ENCODE data around the gene BCL7B.

BCL7B gene

GRCh38 chr7:73519867-73520672 is 37.4 kb downstream of the BCL7B start:
- H3K4me3 ChIP-seq (ENCODE audit: low read depth, low read length) = no peak overlapping the region
- peak overlapping the region; percentile 98 for H3K4ac ChIP-seq (ENCODE audit: low read depth, low read length)
- peak overlapping the region; percentile 55 for H3K4me2 ChIP-seq (ENCODE audit: low read length)
- no peak overlapping the region for H2BK5ac ChIP-seq (ENCODE audit: low read depth, low read length, poor library complexity)
- H3K9ac ChIP-seq (ENCODE audit: low read length) = peak overlapping the region; percentile 14
- no peak overlapping the region for H4K8ac ChIP-seq (ENCODE audit: low read depth, low read length)
- H3K79me2 ChIP-seq (ENCODE audit: control insufficient read depth, insufficient read depth, low read length, poor library complexity) = peaks cover 25% of the 10 kb centered on the region
- no peak overlapping the region for H4K91ac ChIP-seq (ENCODE audit: low read depth, low read length)
- no peak overlapping the region for H3K27ac ChIP-seq (ENCODE audit: low read depth, low read length)
- H3K14ac ChIP-seq (ENCODE audit: low read length) = no peak overlapping the region
- H2BK120ac ChIP-seq (ENCODE audit: insufficient read depth, low read length, poor library complexity) = no peak overlapping the region
- peaks cover 18 to 20% of the 10 kb centered on the region in 2 experiments for H3K36me3 ChIP-seq (ENCODE audit: control insufficient read depth in 1 of 2, insufficient read depth in 2 of 2, low read length in 2 of 2)
- WGBS (ENCODE audit: extremely low coverage, insufficient coverage, insufficient read length) = no CpG with 5 or more reads among the region's 18 CpGs
- H3K27me3 ChIP-seq (ENCODE audit: insufficient read depth, low read length) = no peaks in the 10 kb centered on the region
- H2AFZ ChIP-seq (ENCODE audit: insufficient read depth, low read length, poor library complexity) = no peak overlapping the region
- H2BK12ac ChIP-seq (ENCODE audit: low read length) = no peak overlapping the region
- H3K9me3 ChIP-seq (ENCODE audit: insufficient read depth, low read depth, low read length) = no peaks in the 10 kb centered on the region
- H3K4me1 ChIP-seq (ENCODE audit: control insufficient read depth in 1 of 2, insufficient read depth in 2 of 2, low read length in 2 of 2) = peaks cover 2 to 3% of the 10 kb centered on the region in 2 experiments
- H3K79me1 ChIP-seq (ENCODE audit: low read length) = peaks cover 12% of the 10 kb centered on the region
- no peak overlapping the region for H3K18ac ChIP-seq (ENCODE audit: low read length)
- no peak for DNase-seq
- H2AK5ac ChIP-seq (ENCODE audit: low read length) = no peak overlapping the region
- no peak overlapping the region for H3K23ac ChIP-seq (ENCODE audit: low read length)
- no peak overlapping the region for H4K12ac ChIP-seq (ENCODE audit: low read depth, low read length)

- no peak overlapping the region for H3K4me2 ChIP-seq (ENCODE audit: low read length)
- DNase-seq = no peak
- H3K79me2 ChIP-seq (ENCODE audit: control insufficient read depth, insufficient read depth, low read length, poor library complexity) = peaks cover 28% of the 10 kb centered on the region
- peak overlapping the region; percentile 66 for H3K23ac ChIP-seq (ENCODE audit: low read length)
- no peak overlapping the region for H2AFZ ChIP-seq (ENCODE audit: insufficient read depth, low read length, poor library complexity)
- no peak overlapping the region for H4K8ac ChIP-seq (ENCODE audit: low read depth, low read length)
- H4K12ac ChIP-seq (ENCODE audit: low read depth, low read length) = no peak overlapping the region
- no peak overlapping the region for H4K91ac ChIP-seq (ENCODE audit: low read depth, low read length)
- no peak overlapping the region for H3K27ac ChIP-seq (ENCODE audit: low read depth, low read length)
- H3K36me3 ChIP-seq (ENCODE audit: control insufficient read depth in 1 of 2, insufficient read depth in 2 of 2, low read length in 2 of 2) = peaks cover 27 to 28% of the 10 kb centered on the region in 2 experiments
- no peak overlapping the region for H2BK5ac ChIP-seq (ENCODE audit: low read depth, low read length, poor library complexity)
- no peaks in the 10 kb centered on the region for H3K27me3 ChIP-seq (ENCODE audit: insufficient read depth, low read length)
- no CpG with 5 or more reads among the region's 5 CpGs for WGBS (ENCODE audit: extremely low coverage, insufficient coverage, insufficient read length)
- H3K9me3 ChIP-seq (ENCODE audit: insufficient read depth, low read depth, low read length) = no peaks in the 10 kb centered on the region
- H3K79me1 ChIP-seq (ENCODE audit: low read length) = peaks cover 12% of the 10 kb centered on the region
- H3K18ac ChIP-seq (ENCODE audit: low read length) = no peak overlapping the region
- peaks cover 2 to 3% of the 10 kb centered on the region in 2 experiments for H3K4me1 ChIP-seq (ENCODE audit: control insufficient read depth in 1 of 2, insufficient read depth in 2 of 2, low read length in 2 of 2)
- H3K4me3 ChIP-seq (ENCODE audit: low read depth, low read length) = no peak overlapping the region
- no peak overlapping the region for H2BK120ac ChIP-seq (ENCODE audit: insufficient read depth, low read length, poor library complexity)
- peak overlapping the region; percentile 81 for H3K4ac ChIP-seq (ENCODE audit: low read depth, low read length)
- H3K9ac ChIP-seq (ENCODE audit: low read length) = no peak overlapping the region
- no peak overlapping the region for H2BK12ac ChIP-seq (ENCODE audit: low read length)
- no peak overlapping the region for H2AK5ac ChIP-seq (ENCODE audit: low read length)
- H3K14ac ChIP-seq (ENCODE audit: low read length) = no peak overlapping the region
These were observed 39.0 kb downstream of the BCL7B start for GRCh38 chr7:73518470-73518869.

- H3K4me2 ChIP-seq (ENCODE audit: low read length) = no peak overlapping the region
- no peak overlapping the region for H4K91ac ChIP-seq (ENCODE audit: low read depth, low read length)
- H2AK5ac ChIP-seq (ENCODE audit: low read length) = no peak overlapping the region
- H3K4me1 ChIP-seq (ENCODE audit: control insufficient read depth in 1 of 2, insufficient read depth in 2 of 2, low read length in 2 of 2) = peaks cover 2 to 3% of the 10 kb centered on the region in 2 experiments
- peak overlapping the region; percentile 78 for H3K4ac ChIP-seq (ENCODE audit: low read depth, low read length)
- H3K14ac ChIP-seq (ENCODE audit: low read length) = no peak overlapping the region
- no peaks in the 10 kb centered on the region for H3K9me3 ChIP-seq (ENCODE audit: insufficient read depth, low read depth, low read length)
- H3K36me3 ChIP-seq (ENCODE audit: control insufficient read depth in 1 of 2, insufficient read depth in 2 of 2, low read length in 2 of 2) = peaks cover 31 to 32% of the 10 kb centered on the region in 2 experiments
- peaks cover 32% of the 10 kb centered on the region for H3K79me2 ChIP-seq (ENCODE audit: control insufficient read depth, insufficient read depth, low read length, poor library complexity)
- no peaks in the 10 kb centered on the region for H3K27me3 ChIP-seq (ENCODE audit: insufficient read depth, low read length)
- peaks cover 9% of the 10 kb centered on the region for H3K79me1 ChIP-seq (ENCODE audit: low read length)
- no peak overlapping the region for H3K9ac ChIP-seq (ENCODE audit: low read length)
- H3K18ac ChIP-seq (ENCODE audit: low read length) = no peak overlapping the region
- no peak overlapping the region for H3K4me3 ChIP-seq (ENCODE audit: low read depth, low read length)
- H4K12ac ChIP-seq (ENCODE audit: low read depth, low read length) = no peak overlapping the region
- no peak overlapping the region for H2BK12ac ChIP-seq (ENCODE audit: low read length)
- no CpG with 5 or more reads among the region's 6 CpGs for WGBS (ENCODE audit: extremely low coverage, insufficient coverage, insufficient read length)
- H3K27ac ChIP-seq (ENCODE audit: low read depth, low read length) = no peak overlapping the region
- no peak overlapping the region for H2BK120ac ChIP-seq (ENCODE audit: insufficient read depth, low read length, poor library complexity)
- H4K8ac ChIP-seq (ENCODE audit: low read depth, low read length) = no peak overlapping the region
- DNase-seq = peak in 1 of 2 donors; percentile 47
- H2BK5ac ChIP-seq (ENCODE audit: low read depth, low read length, poor library complexity) = no peak overlapping the region
- no peak overlapping the region for H3K23ac ChIP-seq (ENCODE audit: low read length)
- no peak overlapping the region for H2AFZ ChIP-seq (ENCODE audit: insufficient read depth, low read length, poor library complexity)
These were observed 40.1 kb downstream of the BCL7B start for GRCh38 chr7:73517241-73517995.

- Histone ChIP-seq H2BK5ac (ENCODE audit: low read depth, low read length, poor library complexity) (no peak overlapping the region), H3K4me1 (ENCODE audit: control insufficient read depth in 1 of 2, insufficient read depth in 2 of 2, low read length in 2 of 2) (no peaks in the 10 kb centered on the region), H3K4me2 (ENCODE audit: low read length) (no peak overlapping the region), H3K4me3 (ENCODE audit: low read depth, low read length) (no peak overlapping the region), H3K27ac (ENCODE audit: low read depth, low read length) (no peak overlapping the region), H3K14ac (ENCODE audit: low read length) (no peak overlapping the region), H3K79me2 (ENCODE audit: control insufficient read depth, insufficient read depth, low read length, poor library complexity) (peaks cover 20% of the 10 kb centered on the region), H3K4ac (ENCODE audit: low read depth, low read length) (peak overlapping the region; percentile 70), H2AFZ (ENCODE audit: insufficient read depth, low read length, poor library complexity) (no peak overlapping the region), H3K79me1 (ENCODE audit: low read length) (no peaks in the 10 kb centered on the region), H3K23ac (ENCODE audit: low read length) (no peak overlapping the region), H2BK12ac (ENCODE audit: low read length) (no peak overlapping the region), H3K9ac (ENCODE audit: low read length) (no peak overlapping the region), H4K91ac (ENCODE audit: low read depth, low read length) (no peak overlapping the region), H2AK5ac (ENCODE audit: low read length) (no peak overlapping the region), H3K18ac (ENCODE audit: low read length) (no peak overlapping the region), H2BK120ac (ENCODE audit: insufficient read depth, low read length, poor library complexity) (no peak overlapping the region), H4K12ac (ENCODE audit: low read depth, low read length) (no peak overlapping the region), H4K8ac (ENCODE audit: low read depth, low read length) (no peak overlapping the region), H3K36me3 (ENCODE audit: control insufficient read depth in 1 of 2, insufficient read depth in 2 of 2, low read length in 2 of 2) (peaks cover 38% of the 10 kb centered on the region in 2 experiments), H3K27me3 (ENCODE audit: insufficient read depth, low read length) (no peaks in the 10 kb centered on the region), H3K9me3 (ENCODE audit: insufficient read depth, low read depth, low read length) (no peaks in the 10 kb centered on the region)
- DNase-seq = no peak
- no CpG with 5 or more reads among the region's 3 CpGs for WGBS (ENCODE audit: extremely low coverage, insufficient coverage, insufficient read length)
These were observed 42.3 kb downstream of the BCL7B start for GRCh38 chr7:73515178-73515577.

Data from trophoblast cell (in vitro differentiated cells and primary cell).